ENCODE measurements around the gene NGEF.

The NGEF gene

GRCh38 chr2:232897598-232898408, 115.3 kb downstream of the NGEF start:
- DNase-seq (ENCODE audit: low spot score): no peak

- DNase-seq (ENCODE audit: low spot score): no peak
Observed at GRCh38 chr2:232896720-232897597, 116.1 kb downstream of the NGEF start.

- no peak for DNase-seq (ENCODE audit: low spot score)
Observed at GRCh38 chr2:232896111-232896510, 116.9 kb downstream of the NGEF start.

GRCh38 chr2:232894746-232895145, 118.3 kb downstream of the NGEF start:
- DNase-seq (ENCODE audit: low spot score): no peak

- no peak for DNase-seq (ENCODE audit: low spot score)
Observed at GRCh38 chr2:232894251-232894650, 118.8 kb downstream of the NGEF start.

- no peak for DNase-seq (ENCODE audit: low spot score)
Observed at GRCh38 chr2:232893834-232894233, 119.2 kb downstream of the NGEF start.

- DNase-seq (ENCODE audit: low spot score): no peak
Observed at GRCh38 chr2:232892843-232893242, 120.2 kb downstream of the NGEF start.

GRCh38 chr2:232892221-232892620, 120.8 kb downstream of the NGEF start:
- DNase-seq (ENCODE audit: low spot score): no peak

GRCh38 chr2:232891621-232892071, 121.4 kb downstream of the NGEF start:
- DNase-seq (ENCODE audit: low spot score): no peak

GRCh38 chr2:232890896-232891601, 122.0 kb downstream of the NGEF start:
- no peak for DNase-seq (ENCODE audit: low spot score)

- DNase-seq (ENCODE audit: low spot score): no peak
Observed at GRCh38 chr2:232890536-232890895, 122.5 kb downstream of the NGEF start.

GRCh38 chr2:232889876-232890401, 123.1 kb downstream of the NGEF start:
- DNase-seq (ENCODE audit: low spot score): no peak

GRCh38 chr2:232888839-232889529, 124.1 kb downstream of the NGEF start:
- no peak for DNase-seq (ENCODE audit: low spot score)

- no peak for DNase-seq (ENCODE audit: low spot score)
Observed at GRCh38 chr2:232888099-232888836, 124.8 kb downstream of the NGEF start.

GRCh38 chr2:232887171-232887850, 125.7 kb downstream of the NGEF start:
- no peak for DNase-seq (ENCODE audit: low spot score)

GRCh38 chr2:232886632-232887031, 126.4 kb downstream of the NGEF start:
- no peak for DNase-seq (ENCODE audit: low spot score)

- no peak for DNase-seq (ENCODE audit: low spot score)
Observed at GRCh38 chr2:232886176-232886575, 126.9 kb downstream of the NGEF start.

GRCh38 chr2:232885264-232885961, 127.6 kb downstream of the NGEF start:
- no peak for DNase-seq (ENCODE audit: low spot score)

GRCh38 chr2:232884549-232885263, 128.3 kb downstream of the NGEF start:
- no peak for DNase-seq (ENCODE audit: low spot score)

Measured in globus pallidus (tissue), 1 donor.